GM21717 (cell line): Measurements from ENCODE around the gene BMP5.

Experiments used
- ATAC-seq: cut with Tn5 transposase; IDR thresholded peaks from one replicate; pipeline ENCODE4 v1.9.1; 2021; ENCODE audit warnings: mild to moderate bottlenecking, moderate library complexity; ENCODE audit not compliant: unreplicated experiment

BMP5 gene

DNA sequence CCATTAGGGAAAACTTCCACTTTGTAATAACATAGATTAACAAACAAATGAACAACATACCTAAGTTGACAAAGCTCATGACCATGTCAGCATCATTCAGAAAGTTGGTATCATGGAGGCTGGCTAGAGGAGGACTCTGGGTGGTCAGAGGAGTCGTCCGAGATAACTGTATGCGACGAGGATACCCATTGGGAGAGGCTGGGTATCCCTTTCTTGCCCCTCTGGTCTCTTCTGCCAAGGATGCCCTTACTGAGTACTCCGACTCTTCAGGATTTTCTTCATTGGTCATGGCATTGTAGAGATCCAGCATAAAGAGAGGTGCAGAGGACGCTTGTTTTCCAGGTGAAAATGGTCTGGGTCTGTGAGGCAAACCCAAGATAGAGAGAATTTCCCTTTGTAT lies 1.1 kb downstream of the BMP5 start:
- ATAC-seq, result no peak

GRCh38 chr6:55872866-55873265 lies 2.5 kb downstream of the BMP5 start:
- ATAC-seq, result no peak

- ATAC-seq, result no peak
Measured at GRCh38 chr6:55870181-55870813, 5.1 kb downstream of the BMP5 start.

GRCh38 chr6:55869674-55870073 lies 5.7 kb downstream of the BMP5 start:
- ATAC-seq, result no peak

DNA sequence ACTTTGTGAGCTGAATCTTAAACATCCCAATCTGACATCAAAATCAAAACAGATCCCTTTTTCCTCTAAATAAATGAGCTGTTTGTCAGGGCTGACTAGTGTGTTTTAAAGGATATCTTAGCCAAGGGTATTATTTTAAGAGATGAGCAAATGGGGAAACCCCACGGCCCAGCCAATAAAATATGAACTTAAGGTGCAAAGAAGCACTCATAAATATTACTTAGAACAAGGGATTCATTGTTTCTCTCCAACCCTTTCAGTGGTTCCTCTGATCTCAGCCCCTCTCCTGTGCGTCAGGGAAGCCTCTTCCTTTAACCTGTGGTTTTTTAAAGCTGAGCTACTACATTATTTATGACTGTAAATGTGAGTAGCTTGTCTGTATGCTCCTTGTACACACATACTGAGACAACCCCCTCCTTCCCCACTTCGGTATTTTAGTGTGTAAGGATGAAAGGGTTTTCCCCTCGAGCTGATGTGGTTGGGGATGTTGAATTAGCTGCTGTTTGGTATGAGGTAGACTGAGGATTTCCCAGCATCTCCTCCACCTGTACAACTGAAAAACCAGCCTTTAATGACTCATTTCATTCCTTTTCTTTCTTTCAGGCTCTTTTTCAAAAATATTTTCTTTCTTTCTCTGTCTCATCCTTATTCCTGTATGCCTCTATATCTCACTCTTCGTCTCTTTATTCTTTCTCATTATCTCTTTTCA lies 6.5 kb downstream of the BMP5 start:
- peak; percentile 98 for ATAC-seq

DNA sequence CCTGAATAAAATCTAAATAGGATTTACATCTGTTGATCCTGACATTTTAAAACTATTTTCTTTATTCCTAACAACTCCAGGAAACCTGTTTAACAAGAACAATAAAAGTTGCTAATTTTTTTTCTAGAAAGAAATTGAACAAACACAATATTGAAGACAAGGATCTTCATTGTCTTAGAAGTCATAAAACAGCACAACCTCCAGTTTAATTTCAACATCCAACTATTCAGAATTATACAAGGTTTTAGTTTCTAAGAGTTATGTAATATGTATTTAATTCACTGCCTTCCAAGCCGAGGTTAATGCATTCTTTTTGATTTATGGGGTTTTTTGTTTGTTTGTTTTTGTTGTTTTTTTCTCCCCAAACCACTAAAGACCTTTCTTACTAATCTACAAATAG lies 7.2 kb downstream of the BMP5 start:
- ATAC-seq, result no peak

DNA sequence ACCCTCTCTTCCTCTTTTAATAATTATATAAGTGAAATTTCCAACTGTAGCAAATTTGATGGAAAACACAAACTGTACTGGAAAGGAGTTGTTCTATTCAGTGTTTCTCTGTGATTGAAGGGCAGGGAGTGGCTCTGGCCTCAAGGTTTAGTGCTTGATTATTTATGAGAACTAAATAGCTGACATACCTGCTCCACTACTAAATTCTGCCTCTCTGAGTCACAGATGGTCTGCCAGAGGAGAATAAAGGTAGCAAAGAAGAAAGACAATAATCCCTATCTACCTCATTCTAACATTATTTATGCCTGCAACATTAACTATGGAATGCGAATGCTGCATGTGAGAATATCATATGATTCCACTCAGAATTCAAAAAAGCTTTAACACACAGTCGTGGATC lies 9.3 kb downstream of the BMP5 start:
- no peak for ATAC-seq

GRCh38 chr6:55853008-55854001 lies 22.1 kb downstream of the BMP5 start:
- no peak for ATAC-seq

- no peak for ATAC-seq
Measured at GRCh38 chr6:55841341-55841740, 34.0 kb downstream of the BMP5 start.

DNA sequence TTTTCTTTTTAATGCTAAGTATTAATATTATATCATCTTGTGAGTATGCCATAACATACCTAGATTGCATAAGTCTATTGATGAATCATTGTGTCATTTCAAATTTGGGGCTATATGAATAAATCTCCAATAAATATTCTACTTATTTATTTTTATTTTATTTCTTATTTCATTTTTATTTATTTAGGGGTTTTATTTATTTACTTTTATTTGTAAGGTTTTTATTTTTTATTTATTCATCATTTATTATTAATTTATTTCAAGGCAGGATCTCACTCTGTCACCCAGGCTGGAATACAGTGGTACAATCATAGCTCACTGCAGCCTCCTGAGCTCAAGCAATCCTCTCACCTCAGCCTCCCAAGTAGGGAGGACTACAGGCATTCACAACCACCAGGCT lies 36.3 kb downstream of the BMP5 start:
- no peak for ATAC-seq

GRCh38 chr6:55836945-55837344 lies 38.4 kb downstream of the BMP5 start:
- no peak for ATAC-seq

DNA sequence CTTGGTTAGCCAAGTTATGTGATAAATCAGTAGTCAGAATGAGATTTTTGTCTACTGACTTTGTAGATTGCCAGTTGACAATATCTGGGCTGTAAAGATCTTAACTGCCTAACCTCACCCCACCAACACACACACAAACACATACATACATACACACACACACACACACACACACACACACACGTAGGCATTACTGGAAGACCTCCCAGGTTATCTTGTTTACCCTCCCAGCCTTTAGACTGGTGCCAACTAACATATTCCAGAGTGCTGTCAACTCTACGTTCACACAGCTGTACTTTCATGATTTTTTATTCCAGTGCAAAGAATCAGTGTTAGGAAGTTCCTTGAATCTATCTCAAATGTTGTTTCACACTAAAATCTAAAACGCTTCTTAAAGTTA lies 38.9 kb downstream of the BMP5 start:
- no peak for ATAC-seq

- no peak for ATAC-seq
Measured at GRCh38 chr6:55835220-55835619, 40.2 kb downstream of the BMP5 start.

GRCh38 chr6:55833284-55833683 lies 42.1 kb downstream of the BMP5 start:
- ATAC-seq, result peak; percentile 76

DNA sequence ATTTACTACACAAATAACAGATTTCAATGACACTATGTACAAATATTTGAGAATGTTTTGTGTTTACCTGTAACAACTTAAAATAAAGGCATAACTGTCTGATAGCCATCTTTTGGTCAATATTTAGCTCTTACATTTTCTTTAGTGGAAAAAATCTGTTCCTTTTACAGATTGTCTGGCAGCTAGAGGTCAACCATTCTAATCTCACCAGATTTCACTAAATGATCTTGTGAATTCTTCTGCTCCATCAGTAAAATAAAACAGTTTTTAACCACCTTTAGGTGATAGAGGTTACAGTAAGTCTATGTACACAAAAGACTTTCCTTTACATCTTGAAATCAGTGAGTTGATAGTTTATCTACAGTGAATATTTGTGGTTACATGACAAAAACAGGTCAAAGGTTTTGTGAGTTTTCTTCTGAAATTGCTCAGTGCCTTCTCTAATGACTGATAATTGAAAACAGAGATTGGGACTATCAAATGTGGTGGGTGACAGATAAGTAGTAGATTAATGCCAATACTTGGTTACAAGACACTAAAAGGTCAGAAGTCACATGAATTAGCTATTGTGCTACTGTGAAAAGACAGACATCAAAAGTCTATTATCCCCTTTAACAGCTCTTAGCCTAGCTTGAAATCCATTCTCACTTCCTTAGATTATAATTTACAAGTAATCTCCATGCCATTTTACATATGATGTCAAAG lies 47.4 kb downstream of the BMP5 start:
- no peak for ATAC-seq

- ATAC-seq, result no peak
Measured at GRCh38 chr6:55826941-55827340, 48.4 kb downstream of the BMP5 start.

DNA sequence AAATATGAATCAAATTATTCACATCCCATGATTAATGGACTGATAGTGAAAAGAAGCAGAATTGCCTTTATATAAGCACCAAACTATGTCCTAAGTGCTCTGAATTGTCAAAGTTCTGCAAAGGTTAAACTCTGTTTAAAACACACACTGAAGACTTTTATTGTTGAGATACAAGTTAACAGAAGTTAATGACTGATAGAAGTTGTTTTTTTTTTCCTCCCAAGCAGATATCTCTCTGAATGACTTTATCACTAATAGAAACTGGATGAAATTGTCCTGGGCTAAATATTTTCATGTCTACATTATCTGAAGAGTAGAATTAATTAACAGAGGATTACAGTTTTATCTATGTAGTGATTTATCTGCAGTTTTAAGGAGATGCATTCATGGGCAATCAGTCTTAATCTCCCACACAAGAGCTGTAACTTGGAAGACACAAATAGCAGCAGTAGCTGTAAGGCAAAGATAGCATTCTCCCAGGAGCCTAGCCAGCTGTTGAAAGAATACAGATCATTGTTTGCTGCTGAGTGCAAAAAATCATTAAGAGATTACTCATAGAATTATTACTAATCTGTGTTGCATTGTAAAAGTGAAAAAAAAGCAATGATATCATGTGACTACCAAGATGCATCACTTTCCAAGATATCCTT lies 49.9 kb downstream of the BMP5 start:
- ATAC-seq, result no peak

DNA sequence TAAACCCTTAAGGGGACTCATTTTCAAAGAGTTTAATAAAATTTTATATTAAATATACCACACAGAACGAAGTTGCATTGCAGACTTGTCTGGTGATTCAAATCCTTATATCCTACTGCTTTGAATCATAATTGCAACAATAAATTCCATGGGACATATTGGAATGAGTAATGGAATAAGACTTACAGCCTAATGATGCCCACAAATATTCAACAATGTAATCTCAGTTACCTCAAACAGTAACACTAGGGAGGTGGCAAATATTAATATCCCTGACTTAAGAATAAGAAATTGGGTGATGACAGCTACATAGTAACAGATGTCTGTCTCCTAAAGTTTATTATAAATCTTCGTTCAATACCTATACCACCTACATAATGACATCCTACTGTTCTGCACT lies 52.6 kb downstream of the BMP5 start:
- ATAC-seq, result no peak

DNA sequence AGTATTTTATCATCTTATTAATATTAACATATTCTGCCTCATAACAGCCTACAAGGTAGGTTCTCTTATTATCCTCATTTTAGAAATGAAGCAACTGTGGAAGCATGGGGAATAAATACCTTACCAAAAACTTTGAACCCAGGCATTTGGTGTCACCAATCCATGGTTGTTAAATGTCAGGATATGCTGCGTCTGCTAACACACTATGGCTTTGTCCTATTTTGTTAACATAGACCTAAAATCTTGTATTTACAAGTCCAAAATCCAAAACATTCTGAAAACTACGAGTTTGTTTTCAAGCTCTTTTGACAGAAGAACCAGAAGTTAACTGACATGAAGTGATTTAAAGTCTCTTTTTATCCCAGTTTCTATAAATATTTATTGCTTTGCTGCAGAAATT lies 53.4 kb downstream of the BMP5 start:
- no peak for ATAC-seq

GRCh38 chr6:55820696-55821095 lies 54.7 kb downstream of the BMP5 start:
- ATAC-seq, result no peak

GRCh38 chr6:55819811-55820210 lies 55.6 kb downstream of the BMP5 start:
- ATAC-seq, result no peak
